SK-N-SH treated with all-trans-retinoic acid at 6 μM for 48 hours (cell line): ENCODE results near the gene MOV10L1.

Source experiments
- ATAC-seq: fragments of 200-7000 bp; cut with Tn5 transposase; 3 replicates; pipeline ENCODE4 v1.9.1; 2020; ENCODE audit warnings: mild to moderate bottlenecking, moderate library complexity
- ARNTL ChIP-seq: fragments of 450-650 bp; formaldehyde crosslinking; IDR thresholded peaks from 2 replicates; pipeline ENCODE4 v1.5.0; 2020; ENCODE audit warnings: low read depth, mild to moderate bottlenecking, moderate library complexity, borderline replicate concordance
- BACH2 ChIP-seq: fragments of 250-450 bp; sonication (Bioruptor Pico); IDR thresholded peaks from 2 replicates; pipeline ENCODE4 v1.9.0; 2021; ENCODE audit warnings: mild to moderate bottlenecking, borderline replicate concordance
- CSRNP3 ChIP-seq: fragments of 250-450 bp; sonication (Bioruptor Pico); IDR thresholded peaks from 2 replicates; pipeline ENCODE4 v1.5.1; 2021; ENCODE audit warnings: mild to moderate bottlenecking, moderate library complexity
- ESRRG ChIP-seq: fragments of 250-450 bp; sonication (Bioruptor Pico); IDR thresholded peaks from 2 replicates; pipeline ENCODE4 v1.6.1; 2021; ENCODE audit warnings: mild to moderate bottlenecking
- GLIS3 ChIP-seq: fragments of 250-450 bp; sonication (Bioruptor Pico); IDR thresholded peaks from 2 replicates; pipeline ENCODE4 v1.5.0; 2020; ENCODE audit warnings: mild to moderate bottlenecking, moderate library complexity
- ISL1 ChIP-seq: fragments of 250-450 bp; sonication (Bioruptor Pico); IDR thresholded peaks from 2 replicates; pipeline ENCODE4 v2.1.2; 2022; ENCODE audit warnings: mild to moderate bottlenecking, moderate library complexity
- OSR1 ChIP-seq: fragments of 250-450 bp; sonication (Bioruptor Pico); IDR thresholded peaks from 2 replicates; pipeline ENCODE4 v1.8.0; 2022; ENCODE audit warnings: moderate library complexity, mild to moderate bottlenecking, inconsistent platforms
- PATZ1 ChIP-seq: fragments of 250-450 bp; sonication (Bioruptor Pico); IDR thresholded peaks from 2 replicates; pipeline ENCODE4 v1.8.0; 2020; ENCODE audit warnings: mild to moderate bottlenecking, moderate library complexity, borderline replicate concordance
- POU6F1 ChIP-seq: fragments of 250-450 bp; sonication (Bioruptor Pico); IDR thresholded peaks from 2 replicates; pipeline ENCODE4 v1.8.0; 2021; ENCODE audit warnings: low read depth, mild to moderate bottlenecking, moderate library complexity, borderline replicate concordance
- PPARA ChIP-seq: fragments of 250-450 bp; sonication (Bioruptor Pico); IDR thresholded peaks from 2 replicates; pipeline ENCODE4 v1.5.0; 2020; ENCODE audit warnings: mild to moderate bottlenecking, borderline replicate concordance
- RARB ChIP-seq: fragments of 250-450 bp; sonication (Bioruptor Pico); IDR thresholded peaks from 2 replicates; pipeline ENCODE4 v1.8.0; 2021; ENCODE audit warnings: mild to moderate bottlenecking, moderate library complexity
- SNAI2 ChIP-seq: fragments of 250-450 bp; sonication (Bioruptor Pico); IDR thresholded peaks from 2 replicates; pipeline ENCODE4 v1.5.0; 2020; ENCODE audit warnings: mild to moderate bottlenecking, moderate library complexity
- TCF4 ChIP-seq: fragments of 250-450 bp; sonication (Bioruptor Pico); IDR thresholded peaks from 2 replicates; pipeline ENCODE4 v1.8.0; 2021; ENCODE audit warnings: mild to moderate bottlenecking, moderate library complexity, borderline replicate concordance
- TOX ChIP-seq: fragments of 250-450 bp; sonication (Bioruptor Pico); IDR thresholded peaks from 2 replicates; pipeline ENCODE4 v1.8.0; 2021; ENCODE audit warnings: mild to moderate bottlenecking, moderate library complexity, borderline replicate concordance
- TSHZ2 ChIP-seq: fragments of 250-450 bp; sonication (Bioruptor Pico); IDR thresholded peaks from 2 replicates; pipeline ENCODE4 v1.5.0; 2020; ENCODE audit warnings: mild to moderate bottlenecking, moderate library complexity
- ZC3H10 ChIP-seq: fragments of 250-450 bp; sonication (Bioruptor Pico); IDR thresholded peaks from 2 replicates; pipeline ENCODE4 v1.5.1; 2021; ENCODE audit warnings: mild to moderate bottlenecking, moderate library complexity
- ZFP3 ChIP-seq: fragments of 250-450 bp; sonication (Bioruptor Pico); IDR thresholded peaks from 2 replicates; pipeline ENCODE4 v1.5.0; 2020; ENCODE audit warnings: mild to moderate bottlenecking, moderate library complexity
- ZNF565 ChIP-seq: fragments of 450-650 bp; formaldehyde crosslinking; conservative IDR thresholded peaks from 2 replicates; pipeline ENCODE4 v1.5.0; 2020; ENCODE audit warnings: low read depth, mild to moderate bottlenecking, moderate library complexity
- ZNF70 ChIP-seq: fragments of 450-650 bp; formaldehyde crosslinking; IDR thresholded peaks from 2 replicates; pipeline ENCODE4 v1.5.0; 2020; ENCODE audit warnings: mild to moderate bottlenecking, moderate library complexity
- ZNF8 ChIP-seq: fragments of 450-650 bp; formaldehyde crosslinking; IDR thresholded peaks from 2 replicates; pipeline ENCODE4 v1.5.0; 2020; ENCODE audit warnings: mild to moderate bottlenecking, moderate library complexity
- TF ChIP-seq, protein P1 (sequence below): fragments of 250-450 bp; sonication (Bioruptor Pico); IDR thresholded peaks from 2 replicates; pipeline ENCODE4 v1.5.1; 2020; ENCODE audit warnings: low read depth, mild to moderate bottlenecking, moderate library complexity

The MOV10L1 gene

GRCh38 chr22:50048836-50049235, 41.0 kb upstream of the MOV10L1 start:
- ATAC-seq = no peak
- TF ChIP-seq CSRNP3 (CRISPR knock-in tag) (no peak), SNAI2 (CRISPR knock-in tag) (no peak), PPARA (CRISPR knock-in tag) (no peak), ZNF70 (CRISPR knock-in tag) (no peak), TCF4 (CRISPR knock-in tag) (no peak), POU6F1 (CRISPR knock-in tag) (no peak), ISL1 (CRISPR knock-in tag) (no peak), PATZ1 (CRISPR knock-in tag) (no peak), TSHZ2 (CRISPR knock-in tag) (no peak), ZFP3 (no peak), OSR1 (CRISPR knock-in tag) (no peak), ZC3H10 (no peak)

GRCh38 chr22:50049299-50050195, 40.3 kb upstream of the MOV10L1 start:
- ATAC-seq = no peak
- TF ChIP-seq BACH2 (CRISPR knock-in tag) (no peak), GLIS3 (no peak), OSR1 (CRISPR knock-in tag) (no peak), PATZ1 (CRISPR knock-in tag) (no peak), ZFP3 (no peak), ARNTL (CRISPR knock-in tag) (no peak), ZNF70 (CRISPR knock-in tag) (no peak), TOX (CRISPR knock-in tag) (no peak), ZNF565 (CRISPR knock-in tag) (no peak), SNAI2 (CRISPR knock-in tag) (no peak), ZNF8 (no peak), POU6F1 (CRISPR knock-in tag) (no peak), ZC3H10 (no peak), ESRRG (CRISPR knock-in tag) (no peak), ISL1 (CRISPR knock-in tag) (no peak), TSHZ2 (CRISPR knock-in tag) (no peak), RARB (CRISPR knock-in tag) (no peak)
- TF ChIP-seq, protein P1, sequence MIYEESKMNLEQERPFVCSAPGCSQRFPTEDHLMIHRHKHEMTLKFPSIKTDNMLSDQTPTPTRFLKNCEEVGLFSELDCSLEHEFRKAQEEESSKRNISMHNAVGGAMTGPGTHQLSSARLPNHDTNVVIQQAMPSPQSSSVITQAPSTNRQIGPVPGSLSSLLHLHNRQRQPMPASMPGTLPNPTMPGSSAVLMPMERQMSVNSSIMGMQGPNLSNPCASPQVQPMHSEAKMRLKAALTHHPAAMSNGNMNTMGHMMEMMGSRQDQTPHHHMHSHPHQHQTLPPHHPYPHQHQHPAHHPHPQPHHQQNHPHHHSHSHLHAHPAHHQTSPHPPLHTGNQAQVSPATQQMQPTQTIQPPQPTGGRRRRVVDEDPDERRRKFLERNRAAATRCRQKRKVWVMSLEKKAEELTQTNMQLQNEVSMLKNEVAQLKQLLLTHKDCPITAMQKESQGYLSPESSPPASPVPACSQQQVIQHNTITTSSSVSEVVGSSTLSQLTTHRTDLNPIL = no peak
